CD4-positive, alpha-beta T cell treated with Interleukin-4 for 4 hours (primary cell): ENCODE measurements around the gene AMZ2.
A peak's percentile ranks its signal among the peaks of the same experiment; 100 is the strongest.

Experiments
- DNase-seq: peaks from one replicate; pipeline ENCODE4 v3.0.0-alpha.2; 2020

The AMZ2 gene

GRCh38 chr17:68293490-68294195, 45.8 kb downstream of the AMZ2 start:
- DNase-seq, result no peak

DNA sequence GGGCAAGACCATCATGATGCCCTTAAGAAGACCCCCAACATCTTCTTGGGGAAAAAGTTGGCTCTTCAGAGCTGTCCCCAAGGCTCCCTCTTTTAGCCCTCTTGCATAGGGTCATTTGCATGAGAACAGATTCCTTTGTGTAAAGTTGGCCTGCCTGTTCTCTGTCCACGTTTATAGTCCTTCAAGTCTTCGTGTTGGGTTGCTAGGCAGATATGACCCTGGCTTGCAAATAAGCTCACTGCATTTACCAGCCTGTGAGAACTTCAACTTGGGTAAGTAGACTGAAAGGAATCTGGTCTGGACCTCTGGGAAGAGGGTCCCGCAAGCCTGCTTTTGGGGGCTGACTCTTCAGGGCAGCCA, 46.3 kb downstream of the AMZ2 start:
- DNase-seq, result no peak

DNA sequence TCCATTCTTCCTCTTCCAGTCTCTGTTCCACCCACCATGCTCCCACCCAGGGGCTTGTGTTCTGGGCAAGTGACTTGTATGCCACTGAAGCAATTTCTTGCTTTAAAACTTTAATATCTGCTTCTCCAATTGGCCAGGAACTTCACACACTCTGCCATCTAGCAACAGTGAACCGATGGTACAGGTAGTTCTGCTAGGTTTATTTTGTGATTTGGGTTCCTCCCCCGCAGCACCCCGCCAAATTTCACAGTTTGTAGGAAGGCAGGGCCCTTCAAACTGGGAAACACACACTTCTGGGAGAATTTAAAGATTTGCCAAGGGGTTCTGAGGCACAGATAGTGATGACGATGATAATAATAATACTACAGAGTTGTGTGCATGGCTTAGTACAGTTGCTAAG, 46.8 kb downstream of the AMZ2 start:
- no peak for DNase-seq

DNA sequence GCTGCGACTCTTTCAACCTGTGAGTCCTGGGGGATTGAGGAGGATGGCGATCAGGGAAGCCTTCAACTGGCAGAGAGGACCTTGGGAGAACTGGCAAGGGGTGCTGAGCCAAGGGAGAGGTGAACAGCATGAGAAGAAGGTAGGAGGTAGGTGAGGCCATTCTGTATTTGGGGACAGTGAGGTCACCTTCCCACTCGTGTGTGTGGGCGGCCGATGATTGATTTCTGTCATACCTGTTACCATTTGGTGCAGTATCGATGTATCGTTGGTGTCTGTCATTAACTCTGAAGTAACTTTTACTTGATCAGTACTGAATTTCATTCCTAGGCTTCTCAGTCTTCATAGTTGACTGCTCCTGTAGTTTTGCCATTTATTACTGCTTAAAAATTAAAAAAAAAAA, 47.2 kb downstream of the AMZ2 start:
- DNase-seq, result no peak

DNA sequence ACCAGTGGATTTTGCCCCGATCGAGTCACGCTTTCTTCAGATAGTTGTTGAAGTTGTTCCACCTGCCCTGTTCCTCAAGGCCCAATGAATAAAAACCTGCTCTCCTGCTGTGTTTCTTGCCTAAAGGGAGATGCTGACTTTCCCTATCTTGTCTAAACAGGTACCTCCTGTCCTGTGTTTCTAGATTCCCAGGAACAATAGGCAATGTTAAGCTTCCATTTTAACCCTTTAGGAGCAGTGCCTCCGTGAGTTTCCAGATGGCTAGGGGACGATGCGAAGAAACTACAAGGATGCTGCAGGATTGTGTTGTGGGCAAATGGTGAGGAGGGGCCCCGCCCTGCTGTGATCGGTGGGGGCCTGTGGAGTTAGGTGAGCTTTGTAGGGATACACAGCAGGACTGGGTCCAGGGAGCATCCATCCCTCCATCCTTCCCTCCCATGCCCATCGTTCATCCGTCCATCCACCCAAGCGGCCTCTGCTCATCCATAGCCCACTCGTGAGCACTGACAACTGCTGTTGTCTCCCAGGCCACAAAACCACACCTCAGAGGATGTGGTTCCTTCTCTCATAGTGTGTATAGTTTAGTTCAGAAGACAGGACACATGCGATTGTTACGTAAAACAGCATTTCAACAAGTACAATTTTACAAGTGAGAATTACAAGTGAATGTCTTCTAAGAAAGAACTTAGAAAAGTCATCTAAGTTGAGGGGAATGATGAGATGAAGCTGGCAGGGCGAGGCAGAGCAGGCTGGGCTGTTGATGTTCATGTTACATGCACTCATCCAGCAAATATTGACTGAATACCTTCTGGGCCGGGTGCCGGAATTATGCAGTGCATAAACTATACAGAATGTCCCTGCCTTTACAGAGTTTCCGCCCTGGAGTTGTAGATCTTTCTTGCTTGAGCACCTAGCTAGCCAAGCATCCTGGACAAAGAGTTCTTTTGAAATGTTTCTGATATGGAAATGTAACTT, 48.7 kb downstream of the AMZ2 start:
- DNase-seq, result peak; percentile 76

GRCh38 chr17:68297195-68297594, 49.4 kb downstream of the AMZ2 start:
- DNase-seq, result no peak

- DNase-seq, result no peak
Measured at GRCh38 chr17:68298601-68299000, 50.8 kb downstream of the AMZ2 start.

GRCh38 chr17:68299817-68300216, 52.0 kb downstream of the AMZ2 start:
- no peak for DNase-seq

GRCh38 chr17:68301438-68301959, 53.7 kb downstream of the AMZ2 start:
- DNase-seq, result no peak

DNA sequence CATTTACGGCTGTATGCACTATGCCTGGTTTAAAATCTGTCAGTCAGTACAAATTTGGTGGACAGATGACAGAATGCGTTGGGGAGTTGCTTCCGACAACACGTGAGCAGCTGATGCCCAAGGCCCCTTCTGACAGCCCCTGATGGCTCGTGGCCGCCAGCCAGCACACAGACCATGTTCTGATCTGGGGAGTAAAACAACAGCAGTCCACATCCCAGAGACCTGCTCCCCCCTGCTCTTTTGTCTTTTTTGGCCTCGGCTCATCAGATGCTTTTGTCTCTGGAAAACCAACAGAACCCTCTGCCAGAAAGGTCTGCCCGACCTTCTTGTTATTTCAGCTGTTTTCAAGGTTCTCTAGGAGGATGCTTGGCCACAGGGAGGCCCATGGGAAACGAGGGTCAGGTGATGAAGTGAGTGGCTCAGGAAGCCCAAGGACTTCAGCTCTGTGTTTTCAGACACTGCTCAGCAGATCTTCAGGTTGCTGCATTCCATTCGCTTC, 54.3 kb downstream of the AMZ2 start:
- no peak for DNase-seq

- DNase-seq, result no peak
Measured at GRCh38 chr17:68302666-68303065, 54.8 kb downstream of the AMZ2 start.

DNA sequence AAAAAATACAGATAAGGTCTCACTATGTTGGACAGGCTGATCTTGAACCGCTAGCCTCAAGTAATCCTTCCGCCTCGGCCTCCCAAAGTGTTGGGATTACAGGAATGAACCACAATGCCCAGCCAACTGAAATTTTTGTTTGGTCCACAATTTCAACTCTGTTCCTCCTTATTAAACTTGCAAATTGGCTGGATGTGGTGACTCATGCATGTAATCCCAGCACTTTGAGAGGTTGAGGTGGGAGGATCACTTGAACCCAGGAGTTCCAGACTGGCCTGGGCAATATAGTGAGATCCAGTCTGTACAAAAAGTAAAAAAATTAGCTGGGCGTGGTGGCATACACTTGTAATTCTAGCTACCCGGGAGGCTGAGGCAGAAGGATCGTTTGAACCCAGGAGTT, 56.9 kb downstream of the AMZ2 start:
- no peak for DNase-seq

DNA sequence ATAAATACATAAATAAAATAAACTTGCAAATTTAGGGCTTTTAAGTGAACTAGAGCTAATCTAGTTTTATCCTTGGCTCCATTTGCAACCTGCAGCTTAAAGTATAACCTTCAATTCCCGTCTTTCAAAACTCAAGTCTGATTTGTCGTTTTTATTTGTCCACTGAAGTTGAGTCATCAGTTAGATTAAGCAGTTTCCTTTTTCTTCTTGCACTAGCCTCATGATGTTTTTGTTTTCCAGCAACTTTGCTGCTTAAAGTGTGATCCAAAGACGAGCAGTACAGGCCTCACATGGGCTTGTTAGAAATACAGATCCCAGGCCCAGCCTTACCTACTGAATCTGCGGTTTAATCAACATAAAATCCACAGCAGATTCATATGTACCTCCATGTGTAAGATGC, 57.3 kb downstream of the AMZ2 start:
- DNase-seq, result no peak
